Medulla oblongata (tissue), 1 donor: Measurements from ENCODE around the gene AMH.

Experiments used
- DNase-seq: peaks from one replicate; pipeline ENCODE4 v3.0.0-alpha.2; 2015; ENCODE audit errors: extremely low spot score

Gene AMH

DNA sequence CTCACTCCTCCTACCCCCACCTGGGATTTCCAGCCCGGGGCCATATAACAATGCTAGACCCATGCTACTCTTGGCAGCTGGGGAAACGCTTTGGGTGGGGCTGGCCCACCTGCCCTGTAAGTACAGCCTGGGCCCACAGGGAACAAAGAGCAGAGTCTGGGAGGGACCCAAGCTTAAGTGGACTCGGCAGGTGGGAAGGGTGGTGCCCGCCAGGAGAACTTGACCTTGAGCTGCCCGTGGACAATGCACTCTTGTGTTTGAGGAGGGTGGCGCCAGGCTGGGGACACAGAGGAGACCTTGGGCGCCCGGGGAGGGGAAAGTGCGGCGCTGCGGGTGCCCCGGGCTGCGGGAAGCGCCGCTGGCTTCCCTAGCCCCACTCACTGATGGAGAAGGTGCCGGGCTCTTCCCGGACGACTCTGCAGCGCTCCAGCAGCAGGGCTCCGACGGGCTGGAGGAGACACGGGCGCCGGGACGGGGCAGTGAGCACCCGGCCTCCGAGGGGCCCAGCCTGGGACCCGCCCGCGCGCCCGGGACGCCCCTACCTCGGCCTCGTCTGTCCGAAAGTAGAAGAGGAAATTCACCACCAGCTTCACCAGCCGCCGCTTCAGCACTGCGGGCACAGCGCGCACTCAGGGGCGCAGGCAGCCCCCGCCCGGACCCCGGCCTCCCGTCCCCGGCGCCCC lies 13.6 kb upstream of the AMH start:
- no peak for DNase-seq

DNA sequence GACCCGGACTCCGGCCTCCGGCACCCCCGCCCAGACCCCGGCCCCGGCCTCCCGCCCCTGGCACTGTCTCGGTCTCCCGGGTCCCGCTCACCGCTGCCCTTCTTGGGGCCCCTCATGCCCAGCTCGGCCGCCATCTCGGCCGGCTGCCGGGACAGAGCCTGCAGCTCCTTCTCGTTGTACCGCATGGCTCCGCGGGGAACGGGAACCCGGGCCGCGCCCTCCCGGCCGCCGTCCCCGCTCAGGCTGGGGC lies 13.1 kb upstream of the AMH start:
- no peak for DNase-seq

DNA sequence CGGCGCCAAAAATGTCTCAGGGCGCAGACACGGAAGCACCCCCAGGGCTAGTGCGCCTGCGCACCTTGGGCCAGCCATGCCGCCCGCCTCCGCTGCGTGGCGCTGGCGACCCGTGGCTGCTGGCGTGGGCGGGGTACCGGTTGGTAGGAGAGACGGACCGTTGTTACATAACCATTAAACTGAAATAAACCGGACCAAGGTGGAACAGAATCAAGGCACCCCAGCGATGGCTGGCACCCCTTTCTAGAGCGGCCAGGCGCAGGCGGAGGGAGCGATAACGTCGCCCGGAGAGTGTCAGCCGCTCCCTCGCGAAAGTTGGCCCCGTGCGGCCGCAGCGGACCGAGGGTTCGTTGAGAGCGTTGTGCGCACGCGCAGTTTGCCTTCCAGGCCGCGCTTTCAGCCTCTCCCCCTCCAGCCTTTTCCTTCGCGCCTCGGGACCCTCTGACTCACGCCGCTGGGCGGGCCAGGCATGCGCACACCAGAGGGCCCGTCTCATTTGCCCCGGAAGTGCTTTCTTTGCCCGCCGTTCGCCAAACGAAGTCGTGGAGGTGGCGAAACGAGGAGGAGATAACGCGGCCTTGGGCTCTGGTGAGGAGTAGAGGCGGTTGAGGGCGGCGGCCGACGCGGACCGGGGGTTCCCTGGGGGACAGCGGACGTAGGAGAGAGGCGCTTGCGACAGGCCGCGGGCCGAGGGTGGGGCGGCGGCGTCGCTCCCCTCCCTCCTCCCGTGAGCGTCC lies 12.6 kb upstream of the AMH start, which contains the start of the genes PLEKHJ1 and SF3A2:
TSS of gene PLEKHJ1 (minus strand) at position 16 of the 737 bp plus-strand sequence. CDS start 81 bp downstream, outside the sequence.
TSS of gene SF3A2 (plus strand) at position 511 of the 737 bp plus-strand sequence. CDS start 6,595 bp downstream, outside the sequence.
- DNase-seq: peak; percentile 97

DNA sequence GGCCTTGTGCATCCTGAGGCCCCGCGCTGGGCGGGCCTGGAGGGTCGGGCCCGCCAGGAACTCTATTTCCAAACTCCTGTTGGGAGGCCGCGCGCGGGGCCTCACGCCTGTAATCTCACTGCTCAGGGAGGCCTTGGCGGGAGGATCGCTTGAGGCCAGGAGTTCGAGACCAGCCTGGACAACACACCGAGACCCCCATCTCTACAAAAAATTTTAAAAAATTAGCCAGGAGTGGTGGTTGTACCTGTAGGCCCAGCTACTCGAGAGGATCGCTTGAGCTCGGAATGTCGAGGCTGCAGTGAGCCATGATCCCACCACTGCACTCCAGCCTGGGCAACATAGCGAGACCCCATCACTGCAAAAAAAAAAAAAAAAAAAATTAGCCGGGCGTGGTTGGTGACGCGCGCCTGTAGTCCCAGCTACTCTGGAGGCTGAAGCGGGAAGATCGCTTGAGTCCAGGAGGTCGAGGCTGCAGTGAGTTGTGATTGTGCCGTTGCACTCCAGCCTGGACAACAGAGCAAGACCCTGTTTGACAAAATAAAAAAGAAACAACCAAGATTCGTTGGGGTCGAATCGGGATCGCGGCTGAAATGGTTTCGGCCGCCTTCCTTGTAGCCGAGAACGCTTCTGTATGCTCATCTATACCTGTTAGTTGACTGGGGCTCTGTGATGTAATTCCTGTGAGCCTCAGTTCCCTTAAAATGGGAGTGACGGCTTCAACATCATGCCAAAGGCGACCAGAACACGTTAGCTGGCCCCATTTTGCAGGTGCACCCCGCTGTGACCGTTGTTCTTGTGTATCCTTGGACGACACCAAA lies 11.9 kb upstream of the AMH start:
- DNase-seq: no peak

DNA sequence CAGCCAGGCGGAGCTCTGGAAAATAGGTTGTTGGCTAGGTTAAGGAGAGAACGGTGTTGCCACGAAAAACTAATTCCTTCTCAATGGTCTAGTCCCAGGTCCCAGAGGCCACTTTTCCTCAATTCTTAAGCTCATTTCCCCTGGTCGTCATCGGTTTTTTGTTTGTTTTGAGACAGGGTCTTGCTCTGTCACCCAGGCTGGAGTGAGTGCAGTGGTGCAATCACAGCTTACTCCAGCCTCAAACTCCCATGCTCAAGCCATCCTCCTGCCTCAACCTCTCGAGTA lies 11.3 kb upstream of the AMH start:
- no peak for DNase-seq

DNA sequence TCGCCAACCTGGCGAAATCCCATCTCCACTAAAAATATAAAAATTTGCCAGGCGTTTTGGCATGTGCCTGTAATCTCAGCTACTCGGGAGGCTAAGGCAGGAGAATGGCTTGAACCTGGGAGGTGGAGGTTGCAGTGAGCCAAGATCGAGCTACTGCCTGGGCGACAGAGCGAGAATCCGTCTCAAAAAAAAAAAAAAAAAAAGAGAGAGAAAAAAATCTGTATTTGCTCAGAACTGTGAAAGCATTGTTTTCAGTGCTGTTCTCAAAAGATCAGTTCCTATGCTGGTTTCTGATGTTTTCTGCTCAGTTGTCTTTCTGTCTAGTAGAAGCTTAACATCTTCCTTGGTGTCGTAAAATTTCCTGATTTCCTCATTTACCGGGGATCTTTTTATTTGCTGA lies 9.9 kb upstream of the AMH start:
- DNase-seq: no peak

DNA sequence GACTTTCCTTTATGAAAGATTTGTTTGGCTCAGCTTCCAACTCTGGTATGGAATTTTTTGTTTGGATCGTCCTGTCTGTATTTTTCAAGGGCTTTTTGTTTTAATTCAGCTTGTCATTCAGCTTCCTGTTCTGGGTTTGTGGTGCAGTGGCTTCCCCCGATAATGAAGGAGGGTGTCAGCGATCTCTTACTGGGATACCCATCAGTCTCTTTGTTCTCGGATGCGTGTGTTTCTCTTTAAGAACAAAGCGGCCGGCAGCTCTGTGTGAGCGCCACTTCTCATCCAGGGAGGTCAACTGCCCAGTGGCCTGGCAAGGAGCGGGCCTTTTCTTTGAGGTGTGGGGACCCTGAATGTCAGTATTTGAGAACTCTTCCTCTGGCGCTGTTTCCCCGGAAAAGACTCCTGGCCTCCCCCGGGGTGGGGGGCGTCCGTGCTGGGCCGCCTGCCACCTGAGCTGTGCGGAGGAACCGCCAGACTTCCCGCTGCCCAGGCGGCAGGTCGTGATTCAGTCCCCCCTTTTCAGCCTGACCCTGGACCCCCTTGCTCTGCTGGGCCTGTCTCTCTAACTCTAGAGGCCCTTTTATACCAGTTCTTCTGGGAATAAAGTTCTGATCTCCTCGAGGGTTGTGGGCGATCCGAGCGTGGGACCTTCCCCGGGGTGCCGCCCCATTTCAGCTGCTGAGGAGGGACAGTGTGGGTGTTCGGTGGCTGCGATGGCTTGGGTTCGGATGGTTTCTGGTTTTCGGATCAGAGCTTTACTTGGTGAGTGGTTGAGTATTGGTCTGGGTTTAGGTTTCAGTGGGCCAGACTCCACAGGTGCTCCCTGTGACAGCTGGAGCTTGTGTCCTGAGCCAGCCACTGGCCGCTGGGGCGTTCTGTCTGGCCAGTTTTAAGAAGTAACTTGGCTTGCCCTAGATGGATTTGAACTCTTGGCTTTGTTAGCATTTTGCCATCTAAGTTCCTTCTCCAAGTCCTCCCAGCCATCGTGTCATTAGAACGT lies 9.1 kb upstream of the AMH start:
- DNase-seq: peak; percentile 41

DNA sequence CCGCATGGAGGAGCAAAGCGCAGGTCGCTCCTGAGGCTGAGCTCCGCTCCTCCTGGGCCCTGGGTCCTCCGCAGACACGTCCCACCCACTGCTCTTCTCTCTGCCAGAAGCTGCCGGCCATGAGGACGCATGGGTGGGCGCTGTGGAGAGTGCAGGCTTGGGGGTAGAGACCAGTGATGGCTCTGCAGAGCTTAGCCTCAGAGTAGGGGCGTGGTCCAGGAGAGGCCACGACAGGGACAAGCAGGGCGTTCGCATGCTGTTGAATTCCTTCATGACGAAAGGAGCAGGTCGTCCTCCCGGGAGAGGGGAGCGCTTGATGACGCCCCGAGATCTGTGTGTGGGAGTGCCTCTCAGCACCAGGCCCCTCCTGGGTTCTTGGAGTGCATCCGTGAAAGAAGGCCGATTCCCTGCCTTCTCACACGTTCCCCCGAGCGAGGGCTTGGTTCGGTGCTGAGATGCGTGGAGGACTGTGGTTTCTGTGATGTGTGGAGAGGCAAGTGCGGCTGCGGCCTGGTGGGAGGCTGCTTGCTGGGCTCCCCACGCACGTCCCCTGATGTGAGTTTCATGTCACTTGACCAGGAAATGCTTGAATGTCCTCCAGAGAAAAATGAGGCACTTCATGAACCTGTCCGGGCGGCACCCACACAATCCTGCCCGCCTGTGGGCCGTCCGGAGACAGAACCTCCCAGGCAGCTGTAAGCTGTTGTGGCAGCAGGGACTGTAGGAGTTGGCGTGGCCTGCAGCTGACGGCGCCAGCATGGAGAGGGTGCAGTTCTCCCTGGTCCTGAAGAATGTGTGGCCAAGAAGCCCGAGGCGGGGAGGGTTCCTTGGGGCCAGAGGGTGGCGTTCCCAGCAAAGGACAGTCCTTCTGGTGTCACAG lies 8.0 kb upstream of the AMH start:
- DNase-seq: peak; percentile 23

DNA sequence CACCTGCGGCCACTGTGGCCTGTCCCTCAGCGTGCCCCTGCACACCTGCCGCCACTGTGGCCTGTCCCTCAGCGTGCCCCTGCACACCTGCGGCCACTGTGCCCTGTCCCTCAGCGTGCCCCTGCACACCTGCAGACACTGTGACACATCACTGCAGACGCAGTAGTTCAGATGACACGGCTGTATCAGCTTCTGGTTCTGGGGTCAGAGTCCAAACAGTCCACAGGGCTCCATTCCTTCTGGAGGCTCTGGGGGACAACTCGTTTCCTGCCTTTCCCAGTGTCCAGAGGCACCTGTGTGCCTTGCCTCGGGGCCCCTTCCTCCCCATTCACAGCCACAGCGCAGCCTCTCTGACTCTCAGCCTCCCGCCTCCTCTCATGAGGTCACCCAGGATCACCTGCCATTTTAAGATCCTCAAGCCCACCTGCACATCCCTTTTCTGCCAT lies 7.0 kb upstream of the AMH start:
- DNase-seq: no peak

DNA sequence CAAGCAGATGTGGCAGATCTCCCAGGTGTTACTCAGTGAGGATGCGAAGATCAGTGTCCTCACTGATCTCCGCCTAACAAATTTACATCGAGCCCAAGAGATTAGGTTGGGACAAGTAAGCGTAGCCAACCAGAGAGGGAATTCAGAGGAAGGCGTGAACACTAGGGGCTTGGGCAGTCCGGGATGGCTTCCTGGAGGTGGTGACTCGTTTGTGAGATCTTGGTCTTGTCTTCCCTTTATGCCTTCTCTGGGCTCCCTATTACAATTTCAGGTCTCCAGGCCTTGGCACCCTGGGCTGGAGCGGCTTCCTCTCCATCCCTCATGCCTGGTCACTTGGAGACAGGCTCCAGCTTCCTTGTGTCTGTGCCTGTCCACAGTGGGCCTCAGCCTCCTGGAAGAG lies 6.3 kb upstream of the AMH start:
- no peak for DNase-seq

DNA sequence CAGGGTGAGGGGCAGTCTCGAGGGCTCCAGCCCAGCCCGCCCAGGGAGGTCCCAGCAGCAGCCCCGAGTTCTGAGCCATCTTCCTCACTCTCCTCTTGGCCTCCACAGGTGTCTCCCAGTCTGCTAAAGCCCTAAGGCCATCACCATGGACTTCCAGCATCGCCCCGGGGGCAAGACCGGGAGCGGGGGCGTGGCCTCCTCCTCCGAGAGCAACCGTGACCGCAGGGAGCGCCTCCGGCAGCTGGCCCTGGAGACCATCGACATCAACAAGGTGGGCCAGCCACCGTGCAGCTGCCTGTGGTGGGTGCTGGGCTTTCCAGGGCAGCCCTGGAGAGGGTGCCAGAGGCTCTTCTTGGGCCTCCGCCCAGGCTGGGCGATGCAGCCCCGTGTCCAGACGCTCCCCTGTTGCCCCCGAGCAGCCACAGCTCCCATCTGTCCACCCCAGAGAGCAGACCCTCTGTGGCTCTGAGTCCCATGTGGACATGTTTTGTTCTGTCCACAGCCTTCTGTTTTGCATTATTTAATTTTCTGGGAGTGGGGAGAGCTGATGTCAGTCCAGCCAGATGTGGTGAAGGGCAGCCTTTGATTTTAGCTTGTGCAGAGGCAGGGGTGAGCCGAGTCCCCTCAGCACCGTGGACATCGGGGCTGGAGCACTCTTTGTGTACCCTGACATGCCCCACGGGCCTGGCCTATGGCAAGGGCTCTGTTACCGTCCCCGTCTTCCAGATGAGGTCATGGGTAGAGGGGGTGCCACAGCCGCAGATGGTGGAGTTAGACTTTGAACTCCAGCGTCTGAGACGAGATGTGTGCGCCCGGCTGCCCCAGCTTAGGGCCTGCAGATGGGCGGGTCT lies 5.6 kb upstream of the AMH start:
- no peak for DNase-seq

DNA sequence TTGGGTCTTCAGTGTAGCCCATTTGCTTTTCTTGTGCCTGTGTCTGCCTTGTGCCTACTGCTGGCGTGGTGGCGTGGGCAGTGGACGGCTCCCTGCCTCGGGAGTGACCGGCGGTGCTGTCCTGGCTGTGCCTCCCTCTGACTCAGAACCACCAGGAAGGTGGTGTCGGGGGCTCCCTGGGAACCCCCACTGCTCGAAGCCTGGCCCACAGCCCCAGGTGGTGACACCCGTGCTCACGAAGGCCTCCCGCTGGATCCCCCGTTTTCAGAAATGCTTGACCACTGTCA lies 5.1 kb upstream of the AMH start:
- no peak for DNase-seq

DNA sequence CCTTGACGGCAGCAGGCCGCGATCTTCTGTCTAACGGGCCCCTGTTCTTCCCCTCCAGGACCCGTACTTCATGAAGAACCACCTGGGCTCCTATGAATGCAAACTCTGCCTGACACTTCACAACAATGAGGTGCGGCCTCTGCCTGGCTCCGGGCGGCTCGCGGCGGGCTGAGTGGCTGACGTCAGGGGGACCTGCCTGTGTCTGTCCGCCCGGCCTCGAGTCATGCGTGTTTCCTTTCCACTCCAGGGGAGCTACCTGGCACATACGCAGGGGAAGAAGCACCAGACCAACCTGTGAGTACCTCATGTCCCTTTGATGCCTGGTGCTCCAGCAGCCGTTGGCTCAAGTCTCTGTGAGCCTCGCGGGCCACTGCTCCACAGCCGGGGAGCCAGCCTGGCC lies 4.6 kb upstream of the AMH start:
- DNase-seq: no peak

DNA sequence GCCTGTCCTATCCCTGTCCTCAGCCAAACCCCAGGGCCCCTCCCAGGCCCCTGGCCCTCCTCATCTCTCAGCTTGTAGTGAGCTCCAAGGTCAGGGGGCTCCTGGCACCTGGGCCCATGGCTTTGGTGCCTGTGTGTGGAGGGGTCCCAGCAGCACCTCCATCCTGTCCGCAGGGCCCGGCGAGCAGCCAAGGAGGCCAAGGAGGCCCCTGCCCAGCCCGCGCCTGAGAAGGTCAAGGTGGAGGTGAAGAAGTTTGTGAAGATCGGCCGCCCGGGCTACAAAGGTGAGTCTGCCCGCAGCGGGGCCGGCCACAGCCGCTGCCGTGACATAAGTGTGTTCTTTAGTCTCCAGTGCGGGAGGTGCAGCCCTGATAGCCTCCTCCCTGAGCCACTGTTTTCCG lies 3.9 kb upstream of the AMH start:
- DNase-seq: no peak

DNA sequence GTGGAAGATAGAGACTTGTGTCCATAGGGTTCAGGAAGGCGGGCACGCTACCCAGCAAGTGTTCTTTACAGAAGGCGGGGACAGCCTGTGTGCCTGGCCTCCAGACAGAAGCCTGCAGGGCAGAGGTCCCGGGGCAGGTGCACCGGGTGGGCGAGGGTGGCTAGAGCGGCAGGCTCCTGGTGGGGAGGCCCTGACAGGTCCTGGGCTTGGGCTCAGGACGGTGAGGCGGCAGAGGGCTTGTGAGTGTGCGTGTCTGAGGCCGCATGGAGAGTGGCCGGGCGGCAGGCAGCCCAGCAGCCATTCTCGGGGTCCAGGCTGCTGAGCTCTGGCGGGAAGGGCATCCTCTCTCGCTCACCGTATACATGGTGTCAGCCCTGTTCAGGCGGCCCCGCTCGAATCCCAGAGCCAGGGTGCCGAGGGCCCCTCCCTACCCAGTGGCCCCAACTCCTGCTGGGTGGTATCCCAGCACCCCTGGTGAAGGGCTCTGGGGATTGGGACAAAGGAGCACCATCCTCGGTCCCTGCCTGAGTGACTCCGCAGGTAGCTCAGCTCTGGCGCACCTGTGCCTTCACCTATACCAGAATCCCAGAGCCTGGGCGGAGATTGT lies 3.0 kb upstream of the AMH start:
- no peak for DNase-seq

DNA sequence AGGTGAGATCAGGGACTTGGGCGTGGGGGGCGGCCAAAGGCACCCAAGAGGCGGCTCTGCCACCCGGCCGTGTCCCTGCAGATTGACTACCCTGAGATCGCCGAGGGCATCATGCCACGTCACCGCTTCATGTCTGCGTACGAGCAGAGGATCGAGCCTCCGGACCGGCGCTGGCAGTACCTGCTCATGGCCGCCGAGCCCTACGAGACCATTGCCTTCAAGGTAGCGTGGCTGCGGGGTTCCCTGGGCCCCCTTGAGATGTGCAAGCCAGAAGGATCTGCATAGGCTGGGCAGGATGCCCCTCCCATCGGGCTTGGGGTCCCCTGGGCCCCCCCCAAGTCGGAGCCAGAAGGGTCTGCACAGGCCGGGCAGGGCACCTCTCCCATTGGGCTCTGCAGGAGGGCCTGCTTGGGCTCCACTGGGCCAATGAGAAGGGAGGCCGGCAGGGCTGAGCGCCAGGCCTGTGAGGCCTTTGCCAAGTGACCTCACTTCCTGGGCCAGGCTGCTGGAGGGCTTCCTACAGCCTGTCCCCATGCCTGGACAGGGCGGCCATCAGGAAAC lies 2.2 kb upstream of the AMH start:
- DNase-seq: peak; percentile 56

DNA sequence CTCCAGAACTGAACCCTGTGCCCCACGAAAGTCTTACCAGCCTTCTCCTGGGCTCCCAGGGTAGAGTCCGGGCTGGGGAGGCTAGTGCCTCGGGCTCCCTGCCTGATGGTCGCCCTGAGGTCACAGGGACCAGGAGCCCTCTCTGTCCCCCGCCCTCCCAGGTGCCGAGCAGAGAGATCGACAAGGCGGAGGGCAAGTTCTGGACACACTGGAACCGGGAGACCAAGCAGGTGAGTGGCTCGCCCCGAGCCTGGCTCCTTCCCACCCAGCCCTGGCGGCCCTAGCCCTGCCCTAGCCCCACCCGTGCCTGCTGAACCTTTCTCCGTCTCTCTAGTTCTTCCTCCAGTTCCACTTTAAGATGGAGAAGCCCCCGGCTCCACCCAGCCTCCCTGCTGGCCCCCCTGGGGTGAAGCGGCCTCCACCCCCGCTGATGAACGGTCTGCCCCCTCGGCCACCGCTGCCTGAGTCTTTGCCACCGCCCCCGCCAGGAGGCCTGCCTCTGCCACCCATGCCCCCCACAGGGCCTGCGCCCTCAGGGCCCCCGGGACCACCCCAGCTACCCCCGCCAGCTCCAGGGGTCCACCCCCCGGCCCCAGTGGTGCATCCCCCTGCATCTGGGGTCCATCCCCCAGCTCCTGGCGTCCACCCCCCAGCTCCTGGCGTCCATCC lies 1.6 kb upstream of the AMH start:
- DNase-seq: no peak

DNA sequence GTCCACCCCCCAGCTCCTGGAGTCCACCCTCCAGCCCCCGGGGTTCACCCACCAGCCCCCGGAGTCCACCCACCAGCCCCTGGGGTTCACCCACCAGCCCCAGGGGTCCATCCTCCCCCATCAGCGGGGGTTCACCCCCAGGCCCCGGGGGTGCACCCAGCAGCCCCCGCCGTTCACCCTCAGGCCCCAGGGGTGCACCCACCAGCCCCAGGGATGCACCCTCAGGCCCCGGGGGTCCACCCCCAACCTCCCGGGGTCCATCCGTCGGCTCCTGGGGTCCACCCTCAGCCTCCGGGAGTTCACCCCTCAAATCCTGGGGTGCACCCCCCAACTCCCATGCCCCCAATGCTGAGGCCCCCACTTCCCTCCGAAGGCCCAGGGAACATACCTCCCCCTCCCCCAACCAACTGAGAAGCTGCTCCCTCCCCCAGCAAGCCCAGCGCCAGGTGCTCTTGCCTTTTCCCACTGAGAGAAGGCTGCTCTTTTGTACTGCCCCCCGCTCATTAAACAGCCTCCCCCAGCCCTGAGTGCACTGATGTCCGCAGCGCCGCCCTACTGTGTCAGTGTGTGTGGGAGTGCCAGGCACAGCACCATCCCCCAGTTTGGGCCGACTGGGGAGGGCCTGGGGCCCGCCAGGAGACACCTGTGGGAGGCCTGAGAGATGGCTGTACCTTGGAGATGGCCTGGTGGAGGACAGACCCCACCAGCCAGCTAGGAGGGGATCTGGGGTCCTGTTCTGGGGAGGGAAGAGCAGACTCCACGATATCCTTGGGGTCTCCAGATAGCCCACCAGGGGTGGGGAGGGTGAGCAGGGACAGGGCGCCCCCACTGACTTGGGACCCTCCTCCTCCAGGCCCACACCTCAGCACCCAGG lies 750 bp upstream of the AMH start:
- DNase-seq: no peak
